C1 segment of cervical spinal cord (tissue), 14 donors: ENCODE data around the gene RPL31.
"Not testable (repeated sequence)": the region's sequence is repeated elsewhere in the genome, so short reads cannot be mapped to it uniquely, and the experiment has no call there.

ENCODE experiments used
- DNase-seq, 14 donors: peaks; one replicate each; lab custom pipeline; 2025; lab: John Stamatoyannopoulos, UW

Gene RPL31

DNA sequence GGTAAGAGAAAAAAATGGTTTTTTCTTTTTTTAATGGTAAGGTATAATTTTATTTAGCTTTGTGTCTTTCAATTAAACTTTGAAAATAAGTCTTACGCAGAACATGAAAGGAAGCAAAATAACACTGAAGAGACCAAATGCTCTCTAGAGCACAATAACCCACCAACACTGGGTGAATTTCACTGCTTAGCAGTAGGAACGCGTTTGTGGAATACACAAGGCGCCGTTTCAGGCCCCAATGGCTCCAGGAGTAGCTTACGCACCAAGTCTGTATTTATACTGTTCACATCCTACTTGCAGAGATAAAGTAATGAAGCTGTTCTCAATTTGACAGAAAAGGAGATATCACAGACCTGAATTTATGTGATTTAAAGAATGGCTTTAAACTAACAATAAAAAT lies 23.5 kb downstream of the RPL31 start:
- no peak for DNase-seq

GRCh38 chr2:101026253-101026701 lies 24.2 kb downstream of the RPL31 start:
- no peak for DNase-seq

DNA sequence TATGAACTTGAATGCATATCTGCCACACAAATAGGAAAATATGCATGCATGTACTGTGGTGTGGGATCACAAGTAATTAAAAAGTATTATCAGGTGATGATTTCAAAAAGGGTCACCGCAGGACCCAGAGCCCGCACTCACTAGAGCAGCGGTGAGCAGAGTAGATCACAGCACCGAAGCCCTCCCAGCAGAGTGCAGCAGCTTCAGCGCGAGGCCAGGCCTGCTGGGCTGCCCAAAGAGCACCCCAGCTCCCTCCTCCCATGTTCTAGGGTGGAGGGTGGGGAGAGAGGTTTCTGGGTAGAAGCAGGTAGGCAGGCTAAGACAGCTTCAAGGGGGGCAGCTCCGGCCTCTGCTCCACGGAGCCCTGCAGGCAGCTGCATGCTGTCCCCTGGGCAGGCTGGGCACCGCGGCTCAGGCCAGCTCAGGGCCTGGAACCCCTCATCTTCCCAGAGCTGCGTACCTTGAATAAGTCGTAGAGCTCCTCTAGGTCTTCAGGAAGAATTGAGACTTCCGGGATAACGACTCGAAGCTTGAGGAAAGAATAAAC lies 24.9 kb downstream of the RPL31 start:
- DNase-seq: no peak

- DNase-seq: no peak
Measured at GRCh38 chr2:101027852-101028251, 25.8 kb downstream of the RPL31 start.

DNA sequence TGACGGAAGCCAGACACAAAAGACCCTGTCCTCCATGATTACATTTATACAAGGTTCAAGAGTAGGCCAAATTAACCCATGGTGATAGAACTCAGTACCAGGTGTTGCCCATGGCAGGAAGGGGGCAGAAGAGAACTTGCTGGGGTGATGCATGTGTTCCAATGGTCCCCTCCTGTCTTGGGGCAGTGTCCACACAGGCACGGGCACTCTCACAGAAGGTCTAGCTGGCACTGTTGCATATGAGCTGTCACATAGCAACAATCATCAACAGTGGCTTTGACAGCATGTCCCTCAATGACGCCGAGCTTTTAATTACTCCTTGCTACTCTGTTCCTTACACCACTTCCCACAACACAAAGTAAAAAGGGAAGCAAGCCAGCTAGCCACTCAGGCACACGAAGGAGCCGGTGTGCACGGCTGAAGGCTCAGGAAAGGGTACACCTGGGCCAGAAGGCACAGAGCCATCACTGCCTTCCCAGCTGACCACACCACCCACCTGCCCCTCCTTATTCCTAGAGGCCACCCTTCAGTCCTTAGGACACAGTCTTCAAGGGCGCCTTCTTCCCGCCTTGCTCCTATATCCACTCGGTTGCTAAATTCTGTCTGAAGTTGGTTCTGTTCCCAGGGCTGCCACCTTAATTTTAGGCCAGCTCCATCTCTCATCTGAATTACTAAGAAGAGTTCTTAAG lies 28.9 kb downstream of the RPL31 start:
- no peak for DNase-seq

DNA sequence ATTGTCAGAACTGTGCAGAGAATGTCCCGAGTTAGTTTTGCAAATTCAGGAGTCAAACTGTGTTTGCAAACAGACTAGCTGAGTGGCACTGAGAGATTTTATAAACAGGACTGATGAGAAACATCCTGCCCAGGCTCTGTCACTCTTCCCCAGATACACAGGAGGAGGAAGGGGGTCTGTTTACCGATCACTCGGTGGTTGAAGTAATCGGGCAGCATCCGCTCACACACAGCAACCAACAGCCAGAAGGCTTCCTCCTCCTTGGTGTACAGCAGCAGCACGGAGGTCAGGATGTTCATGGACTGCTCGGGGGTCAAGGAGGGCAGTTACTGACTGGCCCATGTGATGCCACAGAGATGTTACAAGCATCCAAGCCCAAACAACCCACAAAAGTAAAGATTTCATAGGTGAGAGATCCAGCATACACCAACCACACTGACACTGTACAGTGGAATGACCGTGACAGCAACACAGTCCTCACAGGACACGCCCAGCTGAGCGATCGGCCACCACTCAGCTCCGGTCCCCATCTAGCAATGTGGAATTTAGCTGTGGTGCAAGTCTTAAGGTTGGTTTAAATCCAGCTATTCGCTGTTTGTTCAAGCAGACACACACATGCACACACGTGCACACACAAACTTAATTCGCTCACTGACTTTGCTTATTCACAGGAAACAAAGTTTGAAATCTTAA lies 30.1 kb downstream of the RPL31 start:
- DNase-seq: no peak

DNA sequence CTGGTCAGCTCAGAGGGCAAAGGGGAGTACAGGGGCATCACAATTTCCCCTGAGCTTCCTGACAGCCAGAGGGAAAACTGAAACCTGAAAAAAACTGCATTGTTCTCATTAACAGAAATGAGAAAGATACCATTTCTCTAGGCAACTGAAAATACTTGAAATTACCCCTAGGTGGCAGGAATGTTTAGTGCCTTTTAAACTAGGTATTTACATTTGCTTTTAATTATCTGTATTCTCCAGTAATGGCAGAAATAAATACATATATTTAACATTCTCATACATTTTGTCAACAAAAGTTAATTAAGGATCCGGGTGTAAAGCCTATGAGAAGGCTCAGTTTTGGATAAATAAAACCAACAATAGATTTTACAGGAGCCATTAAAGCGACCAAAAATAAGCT lies 34.5 kb downstream of the RPL31 start:
- DNase-seq: no peak

- no peak for DNase-seq
Measured at GRCh38 chr2:101037161-101037755, 35.2 kb downstream of the RPL31 start.

GRCh38 chr2:101038455-101039255 lies 36.6 kb downstream of the RPL31 start:
- no peak for DNase-seq

DNA sequence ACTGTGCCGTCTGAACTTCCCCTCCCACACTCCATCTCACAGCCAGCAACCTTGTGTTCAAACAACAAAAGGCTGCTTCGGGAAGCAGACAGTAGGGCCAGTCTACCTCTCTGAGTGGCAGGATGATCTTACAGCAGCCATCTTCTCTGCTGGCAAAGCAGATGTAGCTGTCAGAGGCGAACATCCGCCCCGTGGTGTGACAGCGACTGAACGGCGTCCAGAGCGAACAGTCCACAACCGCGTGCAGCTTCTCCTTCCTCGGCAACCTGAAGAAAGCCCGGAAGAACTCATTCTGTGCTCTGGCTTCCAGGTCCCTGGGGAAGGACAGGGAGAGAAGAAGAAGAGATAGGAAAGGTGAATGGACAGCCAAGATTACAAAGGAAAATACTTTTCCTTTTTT lies 38.0 kb downstream of the RPL31 start:
- DNase-seq: no peak

- DNase-seq: no peak
Measured at GRCh38 chr2:101040761-101041160, 38.7 kb downstream of the RPL31 start.

- DNase-seq: no peak
Measured at GRCh38 chr2:101041413-101041812, 39.3 kb downstream of the RPL31 start.

- peak in 1 of 14 donors; percentile 5 for DNase-seq
Measured at GRCh38 chr2:101045330-101045729, 43.2 kb downstream of the RPL31 start.

GRCh38 chr2:101047075-101047766 lies 45.1 kb downstream of the RPL31 start:
- no peak for DNase-seq

DNA sequence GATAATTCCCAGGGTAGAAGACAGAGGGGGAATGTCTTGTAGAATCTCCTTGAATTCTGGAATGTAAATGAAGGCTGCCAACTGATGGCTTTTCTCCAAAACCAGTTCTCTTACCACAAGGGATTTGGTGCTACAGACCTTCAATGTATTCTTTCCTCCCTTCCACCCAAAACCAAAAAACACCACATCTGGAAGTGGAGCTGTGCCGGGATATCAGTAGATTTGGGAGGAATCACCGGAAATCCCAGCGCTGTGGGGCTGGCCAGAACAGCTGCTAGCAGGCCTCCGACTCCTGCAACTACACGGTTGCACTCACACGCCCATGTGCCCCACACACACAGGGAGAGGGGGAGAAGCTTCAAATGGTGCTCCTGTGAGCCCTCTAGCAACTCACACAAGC lies 45.7 kb downstream of the RPL31 start:
- DNase-seq: no peak

DNA sequence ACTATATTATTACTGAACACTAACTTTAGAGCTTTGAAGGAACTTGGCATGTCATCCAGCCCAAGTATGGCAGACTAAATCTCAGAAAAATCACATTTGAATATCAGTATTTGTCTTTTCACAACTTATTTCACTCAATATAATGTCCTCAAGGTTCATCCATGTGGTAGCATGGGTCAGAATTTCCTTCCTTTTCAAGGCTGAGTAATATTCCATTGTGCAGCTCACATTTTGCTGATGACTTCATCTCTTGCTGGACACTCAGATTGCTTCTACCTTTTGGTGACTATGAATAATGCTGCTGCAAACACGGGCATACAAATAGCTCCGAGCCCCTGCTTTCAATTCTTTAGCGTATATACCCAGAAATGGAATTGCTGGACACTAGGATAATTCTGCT lies 46.7 kb downstream of the RPL31 start:
- DNase-seq: no peak

DNA sequence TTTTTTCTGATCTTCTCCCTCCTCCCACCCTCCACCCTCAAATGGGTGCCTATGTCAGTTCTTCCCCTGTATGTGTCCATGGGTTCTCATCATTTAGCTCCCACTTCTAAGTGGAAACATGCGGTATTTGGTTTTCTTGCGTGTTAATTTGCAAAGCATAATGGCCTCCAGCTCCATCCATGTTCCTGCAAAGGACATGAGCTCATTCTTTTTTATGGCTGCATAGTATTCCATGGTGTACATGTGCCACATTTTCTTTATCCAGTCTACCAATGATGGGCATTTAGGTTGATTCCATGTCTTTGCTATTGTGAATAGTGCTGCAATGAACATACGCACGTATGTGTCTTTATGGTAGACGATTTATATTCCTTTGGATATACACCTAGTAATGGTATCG lies 48.8 kb downstream of the RPL31 start:
- not testable (repeated sequence) for DNase-seq

DNA sequence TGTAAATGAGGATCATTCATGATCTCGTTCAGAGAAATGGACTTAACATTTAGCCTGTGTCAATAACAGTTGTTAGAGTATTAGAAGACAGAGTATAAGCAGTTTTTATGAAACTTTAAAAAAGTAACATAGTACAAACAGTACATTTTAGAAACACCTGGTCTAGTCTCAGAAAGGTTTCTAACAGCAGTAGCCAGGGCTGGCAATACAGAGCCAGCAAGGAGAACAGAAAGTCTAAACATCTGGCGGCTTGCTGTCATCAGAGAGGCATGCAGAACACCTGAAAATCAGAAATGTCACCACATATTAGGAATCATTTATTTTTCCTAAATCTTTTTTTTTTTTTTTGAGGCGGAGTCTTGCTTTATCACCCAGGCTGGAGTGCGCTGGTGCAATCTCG lies 50.1 kb downstream of the RPL31 start:
- no peak for DNase-seq

- no peak for DNase-seq
Measured at GRCh38 chr2:101053117-101053516, 51.0 kb downstream of the RPL31 start.
